T-helper 2 cell (primary cell): ENCODE data around the gene DNAJC7.
"Not testable (repeated sequence)": the region's sequence is repeated elsewhere in the genome, so short reads cannot be mapped to it uniquely, and the experiment has no call there.

Experiments used
- DNase-seq, 5 experiments: peaks; one replicate each; pipeline versions ENCODE4 v3.0.0 to v3.0.0-alpha.2; 2012 to 2022

DNAJC7 gene

DNA sequence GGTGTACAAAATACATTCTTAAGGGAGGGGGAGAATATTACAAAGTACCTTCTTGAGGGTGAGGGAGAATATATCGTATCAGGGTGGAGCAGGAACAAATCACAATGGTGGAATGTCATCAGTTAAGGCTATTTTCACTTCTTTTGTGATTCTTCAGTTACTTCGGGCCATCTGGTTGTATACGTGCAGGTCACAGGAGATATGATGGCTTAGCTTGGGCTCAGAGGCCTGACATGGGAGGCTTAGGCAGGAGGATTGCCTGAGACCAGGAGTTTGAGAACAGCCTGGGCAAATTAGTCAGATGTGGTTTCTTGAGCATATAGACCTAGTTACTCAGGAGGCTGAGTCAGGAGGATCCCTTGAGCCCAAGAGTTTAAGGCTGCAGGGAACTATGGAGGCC lies 73.7 kb downstream of the DNAJC7 start:
- DNase-seq = no peak

DNA sequence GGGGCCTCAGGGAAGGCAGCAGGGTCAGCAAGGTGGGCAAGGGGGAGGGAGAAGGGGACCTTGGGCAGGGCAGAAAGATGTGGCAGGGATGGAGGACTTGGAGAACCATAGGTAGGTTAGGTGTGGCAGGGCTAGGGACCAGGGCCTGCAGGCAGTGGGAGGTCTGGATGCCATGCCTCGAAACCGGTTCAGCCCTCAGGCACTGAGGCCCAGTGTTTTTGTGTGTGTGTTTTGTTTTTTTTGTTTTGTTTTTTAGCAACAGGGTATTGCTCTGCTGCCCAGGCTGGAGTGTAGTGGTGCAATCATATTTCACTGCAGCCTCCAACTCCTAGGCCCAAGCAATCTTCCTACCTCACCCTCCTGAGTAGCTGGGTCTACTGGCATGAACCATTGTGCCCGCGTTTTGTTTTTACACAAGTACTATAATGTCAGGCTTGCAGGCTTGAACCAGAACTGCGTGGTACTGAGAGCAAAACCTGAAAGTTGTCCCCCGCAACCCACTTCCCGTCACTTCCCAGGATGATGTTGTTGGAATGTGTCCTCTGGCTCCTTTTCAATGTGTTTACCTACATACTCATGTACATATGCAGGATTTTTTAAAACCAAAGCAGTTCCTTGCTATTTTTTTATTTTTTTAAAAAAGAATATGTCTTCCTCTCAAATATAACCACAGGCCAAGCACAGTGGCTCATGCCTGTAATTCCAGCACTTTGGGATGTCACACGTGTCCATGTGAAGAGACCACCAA lies 74.4 kb downstream of the DNAJC7 start:
- no peak for DNase-seq

DNA sequence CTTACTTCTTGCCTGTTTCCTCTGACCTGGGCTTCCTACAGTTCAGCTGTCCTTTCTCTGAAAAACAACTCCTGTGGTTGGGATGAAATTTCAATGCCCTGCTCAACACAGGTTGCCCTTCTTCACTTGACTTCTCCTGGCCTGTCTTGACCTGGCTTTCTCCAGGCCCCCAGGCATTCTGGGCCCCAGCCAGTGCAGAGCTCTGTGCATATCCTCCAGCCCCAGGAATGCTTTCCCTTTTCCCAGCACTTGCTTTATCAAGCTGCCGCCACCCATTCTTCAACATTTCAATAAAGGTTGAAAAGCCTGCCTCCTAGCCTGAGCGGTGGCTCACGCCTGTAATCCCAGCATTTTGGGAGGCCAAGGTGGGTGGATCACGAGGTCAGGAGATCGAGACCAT lies 76.1 kb downstream of the DNAJC7 start:
- DNase-seq = no peak

DNA sequence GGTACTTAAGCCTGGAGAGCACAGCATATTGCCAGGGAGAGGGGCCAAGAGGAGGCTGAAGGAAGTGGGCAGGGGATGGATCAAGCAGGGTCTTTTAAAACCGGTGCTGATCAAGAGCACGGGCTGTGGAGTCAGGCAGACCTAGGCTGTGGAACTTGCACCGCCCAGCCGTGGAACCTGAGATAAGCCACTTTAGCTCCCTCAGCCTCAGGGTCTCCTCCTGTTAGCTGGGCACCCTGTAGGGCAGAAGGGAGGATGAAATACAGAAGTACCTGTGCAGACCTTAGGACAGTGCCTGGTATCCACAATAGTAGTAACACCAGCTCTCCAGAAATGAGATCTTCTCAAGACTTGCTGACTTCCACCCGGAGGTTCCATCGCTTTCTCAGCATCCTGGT lies 77.5 kb downstream of the DNAJC7 start:
- no peak for DNase-seq

DNA sequence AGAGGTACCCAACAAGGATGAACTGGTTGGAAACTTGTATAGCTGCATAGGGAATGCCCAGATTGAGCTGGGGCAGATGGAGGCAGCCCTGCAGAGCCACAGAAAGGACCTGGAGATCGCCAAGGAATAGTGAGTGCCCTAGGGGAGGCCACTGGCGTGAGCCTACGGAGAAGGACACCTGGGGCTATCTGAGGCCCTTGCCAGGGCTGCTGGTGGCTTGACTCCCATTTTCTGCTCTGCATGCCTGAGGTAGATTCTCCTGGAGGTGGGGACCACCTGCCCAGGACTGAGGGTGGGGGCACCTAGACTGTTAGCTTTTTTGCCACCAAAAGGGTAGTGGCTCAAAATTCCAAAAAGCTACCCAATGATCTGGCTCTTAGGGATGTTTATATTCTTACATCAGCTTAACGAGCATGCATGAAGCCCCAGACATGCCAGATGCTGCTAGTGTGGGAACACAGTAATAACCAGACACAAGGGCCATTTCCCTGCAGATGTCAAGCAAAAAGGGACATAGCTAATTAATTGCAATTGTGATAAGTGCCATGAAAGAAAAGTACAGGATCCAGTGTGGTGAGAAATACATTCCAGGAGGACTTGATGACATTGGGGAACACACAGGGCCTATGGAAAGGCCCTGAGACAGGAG lies 78.1 kb downstream of the DNAJC7 start:
- no peak for DNase-seq

DNA sequence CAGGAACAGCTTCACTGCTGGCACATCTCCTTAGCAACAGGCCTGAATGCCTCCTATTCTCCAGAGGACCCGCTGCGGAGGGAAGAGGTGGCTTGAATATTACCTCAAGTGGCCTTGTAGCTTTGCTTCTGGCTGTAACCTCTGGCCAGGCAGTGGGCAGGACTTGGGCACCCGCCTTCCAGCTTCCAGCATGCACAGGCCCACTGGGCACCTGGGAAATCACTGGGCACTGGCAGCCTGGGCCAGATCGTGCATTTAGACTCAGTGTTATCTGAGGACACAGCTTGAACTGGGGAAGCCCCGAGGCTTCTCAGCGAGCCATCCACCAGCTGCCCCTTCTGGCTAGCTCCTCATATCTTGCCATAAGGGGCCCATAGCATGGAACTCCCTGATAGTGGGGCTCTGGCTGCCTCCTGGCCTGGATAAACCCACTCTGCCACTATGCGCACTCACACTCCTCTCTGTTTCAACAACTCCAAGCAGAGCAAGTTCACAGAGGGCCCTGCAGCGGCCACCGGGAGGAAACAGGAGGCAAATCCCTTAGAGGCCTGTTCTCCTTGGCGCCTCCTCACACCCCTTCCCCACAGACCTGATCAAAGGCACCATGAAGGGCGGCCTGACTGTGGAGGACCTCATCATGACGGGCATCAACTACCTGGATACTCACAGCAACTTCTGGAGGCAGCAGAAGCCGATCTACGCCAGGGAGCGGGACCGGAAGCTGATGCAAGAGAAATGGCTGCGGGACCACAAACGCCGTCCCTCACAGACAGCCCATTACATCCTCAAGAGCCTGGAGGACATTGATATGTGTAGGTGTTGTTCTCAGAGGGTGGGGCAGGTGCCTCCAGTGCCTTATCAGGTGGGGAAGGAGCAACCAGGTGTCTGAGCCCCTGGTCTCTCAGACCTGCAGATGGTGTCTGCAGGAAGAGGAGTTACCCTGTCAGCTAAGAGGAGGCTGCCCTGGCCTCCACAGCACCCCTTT lies 79.0 kb downstream of the DNAJC7 start:
- no peak for DNase-seq

DNA sequence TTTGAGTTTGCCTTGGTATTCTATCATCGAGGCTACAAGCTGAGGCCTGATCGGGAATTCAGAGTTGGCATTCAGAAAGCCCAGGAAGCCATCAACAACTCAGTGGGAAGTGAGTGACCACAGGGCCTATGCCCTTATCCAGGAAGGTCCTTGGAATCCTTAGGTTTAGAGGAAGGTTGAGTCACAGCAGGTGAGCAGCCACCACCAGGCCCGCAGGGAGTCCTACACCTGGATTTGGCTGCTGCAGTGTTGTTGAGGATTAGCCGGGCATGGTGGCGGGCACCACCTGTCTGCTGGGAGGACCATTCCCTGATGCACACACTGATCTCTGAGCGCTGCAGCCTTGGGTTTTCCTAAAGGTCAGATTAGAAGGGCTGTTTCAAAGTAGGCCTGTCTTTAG lies 81.6 kb downstream of the DNAJC7 start:
- DNase-seq = no peak

DNA sequence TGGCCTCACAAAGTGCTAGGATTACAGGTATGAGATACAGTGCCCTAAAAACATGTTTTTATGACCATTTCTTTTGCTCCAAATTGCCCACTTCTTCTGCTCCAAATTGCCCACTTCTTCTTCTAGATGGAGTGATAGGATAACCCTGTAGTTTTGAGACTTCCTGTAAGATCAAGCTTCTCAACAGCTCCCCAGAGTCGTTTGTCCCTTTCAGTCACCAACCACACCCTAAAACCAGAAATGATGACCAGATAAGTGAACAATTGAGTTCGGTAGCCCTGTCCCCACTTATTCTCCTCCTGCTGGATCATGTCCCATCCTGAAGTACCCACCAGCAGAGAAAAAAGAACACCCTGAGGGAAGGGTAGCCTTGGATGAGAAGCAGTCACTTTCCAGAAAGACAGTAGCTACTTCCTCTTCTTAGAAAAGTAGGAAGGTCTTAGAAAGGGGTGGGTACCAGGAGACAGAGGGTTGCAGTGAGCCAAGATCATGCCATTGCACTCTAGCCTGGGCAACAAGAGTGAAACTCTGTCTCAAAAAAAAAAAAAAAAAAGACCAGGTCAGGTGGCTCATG lies 84.3 kb downstream of the DNAJC7 start:
- peak in 1 of 5 experiments; percentile 43 for DNase-seq

DNA sequence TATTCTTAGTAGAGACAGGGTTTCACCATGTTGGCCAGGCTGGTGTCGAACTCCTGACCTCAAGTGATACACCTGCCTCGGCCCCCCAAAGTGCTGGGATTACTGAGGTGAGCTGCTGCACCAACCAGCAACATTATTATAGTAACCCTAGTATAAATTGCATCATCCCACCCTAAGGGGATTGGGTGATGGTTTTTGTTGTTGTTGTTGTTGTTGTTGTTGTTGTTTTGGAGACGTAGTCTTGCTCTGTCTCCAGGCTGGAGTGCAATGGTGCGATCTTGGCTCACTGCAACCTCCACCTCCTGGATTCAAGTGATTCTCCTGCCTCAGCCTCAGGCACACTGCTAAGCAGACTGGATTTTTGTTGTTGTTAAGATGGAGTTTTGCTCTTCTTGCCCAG lies 85.5 kb downstream of the DNAJC7 start:
- DNase-seq = not testable (repeated sequence)

DNA sequence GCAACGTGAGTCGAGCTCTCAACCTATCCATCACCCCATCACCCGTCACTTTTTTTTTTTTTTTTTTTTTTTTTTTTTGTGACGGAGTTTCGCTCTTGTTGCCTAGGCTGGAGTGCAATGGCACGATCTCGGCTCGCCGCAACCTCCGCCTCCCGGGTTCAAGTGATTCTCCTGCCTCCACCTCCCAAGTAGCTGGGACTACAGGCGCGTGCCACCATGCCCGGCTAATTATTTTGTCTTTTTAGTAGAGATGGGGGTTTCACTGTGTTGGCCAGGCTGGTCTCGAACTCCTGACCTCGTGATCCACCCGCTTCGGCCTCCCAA lies 86.4 kb downstream of the DNAJC7 start:
- not testable (repeated sequence) for DNase-seq

DNA sequence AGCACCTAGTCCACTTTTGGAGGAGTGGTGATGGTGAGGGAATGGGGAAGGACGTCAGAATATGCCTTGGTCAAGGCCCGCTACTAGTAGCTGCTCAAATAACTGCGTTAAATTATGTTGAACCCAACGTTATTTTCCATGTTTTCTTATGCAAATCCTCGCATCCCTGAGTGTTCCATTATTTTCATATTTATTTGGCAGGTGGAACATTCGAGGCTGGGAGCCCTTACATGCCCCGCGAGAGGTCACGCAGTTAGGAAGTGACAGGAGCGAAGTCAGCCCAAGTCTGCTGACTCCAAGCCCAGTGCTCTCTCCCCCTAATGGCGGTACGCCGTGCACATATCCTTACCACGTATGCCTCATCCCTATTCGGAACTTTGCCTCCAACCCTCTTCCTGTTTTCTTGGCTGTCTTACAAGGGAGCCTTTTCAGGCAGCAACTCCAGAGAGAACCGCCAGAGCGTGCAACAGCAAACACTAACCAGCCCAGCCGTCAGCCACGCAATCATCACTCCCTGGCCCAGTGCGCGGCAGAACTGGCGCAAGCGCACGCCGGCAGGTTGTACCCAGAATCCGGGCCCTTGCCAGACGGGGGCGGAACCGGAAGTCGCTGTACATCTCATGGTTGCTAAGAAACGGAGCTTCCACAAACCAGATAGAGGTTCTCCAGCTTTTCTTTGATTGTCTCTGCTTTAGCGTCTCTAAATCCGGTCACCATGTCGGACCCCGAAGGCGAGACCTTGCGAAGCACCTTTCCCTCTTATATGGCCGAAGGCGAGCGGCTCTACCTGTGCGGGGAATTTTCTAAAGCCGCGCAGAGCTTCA lies 87.0 kb downstream of the DNAJC7 start, which contains the start of gene ODAD4:
Gene ODAD4 (plus strand): TSS at position 609 of the 824 bp plus-strand sequence. CDS start 107 bp downstream, at position 716.
- DNase-seq = peak; percentile 89 to 97 (median 95)

DNA sequence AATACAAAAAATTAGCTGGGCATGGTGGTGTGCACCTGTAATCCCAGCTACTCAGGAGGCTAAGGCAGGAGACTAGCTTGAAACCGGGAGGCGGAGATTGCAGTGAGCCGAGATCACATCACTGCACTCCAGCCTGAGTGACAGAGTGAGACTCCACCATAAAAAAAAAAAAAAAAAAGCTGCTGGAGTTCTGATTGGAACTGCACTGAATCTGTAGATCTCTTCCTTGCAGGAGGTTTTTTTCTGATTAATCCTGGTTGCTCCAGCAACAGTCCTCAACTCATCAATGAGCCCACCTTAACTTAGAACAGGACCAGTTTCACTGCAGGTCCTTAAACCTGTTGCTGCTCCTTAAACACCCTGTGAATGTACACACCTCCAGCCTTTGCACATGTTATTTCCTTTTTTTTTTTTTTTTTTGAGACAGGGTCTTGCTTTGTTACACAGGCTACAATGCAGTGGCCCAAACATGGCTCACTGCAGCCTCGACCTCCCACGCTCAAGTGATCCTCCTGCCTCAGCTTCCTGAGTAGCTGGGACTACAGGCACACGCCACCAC lies 88.5 kb downstream of the DNAJC7 start:
- peak in 1 of 5 experiments; percentile 25 for DNase-seq
